Measurements from ENCODE around the gene MBD5. TPM values are rescaled to one million over a fixed set of nuclear protein-coding genes. Genes with fewer than 3 reads are reported as not detected.

Gene MBD5
- polyA plus RNA-seq, 1 of the 3 experiments (the other 2 are of a cell fraction), result 7.4 TPM

- CTCF ChIA-PET, result no interaction called here
- whole genome bisulfite sequencing (ENCODE audit: low lambda C conversion rate), result 58% methylated on average over 3 of the region's 3 CpGs
These were observed 296.7 kb downstream of the MBD5 start for GRCh38 chr2:148317598-148317997.

GRCh38 chr2:148338541-148338940 lies 317.6 kb downstream of the MBD5 start:
- no peak for DNase-seq
- Histone ChIP-seq H3K4me1 (ENCODE audit: control insufficient read depth in 1 of 2, insufficient read depth in 2 of 2, low read depth in 1 of 2, low read length in 1 of 2) (0 out of 4 replicates have a peak, but pooled peaks cover 0 to 4% of the 10 kb centered on the region in 2 experiments), H3K4me2 (peak overlapping the region; percentile 49; the same call in 1 of the 2 replicates), H3K79me2 (ENCODE audit: insufficient read depth) (no peaks in the 10 kb centered on the region), H4K20me1 (ENCODE audit: insufficient read depth) (no peaks in the 10 kb centered on the region), H3K27me3 (ENCODE audit: insufficient read depth) (no peaks in the 10 kb centered on the region), H3K9me3 (no peaks in the 10 kb centered on the region), H3K27ac (ENCODE audit: low read depth in 2 of 2, low read length in 1 of 2) (peak overlapping the region in 1 of 2 experiments; percentile 50; a peak in 2 of 4 replicates), H2AFZ (ENCODE audit: low read depth) (no peak overlapping the region), H3K4me3 (ENCODE audit: low read depth in 2 of 2, low read length in 1 of 2) (no peak overlapping the region), H3K36me3 (replicated peaks in 1 of 2; ENCODE audit: control insufficient read depth in 1 of 2, insufficient read depth in 2 of 2, low read length in 1 of 2) (peaks cover 3 to 4% of the 10 kb centered on the region in 2 experiments), H3K9me2 (no peaks in the 10 kb centered on the region), H3K9ac (no peak overlapping the region), H3F3A (replicated peaks; ENCODE audit: insufficient read depth) (peaks cover 11% of the 10 kb centered on the region)
- CTCF ChIA-PET, result no interaction called here
- POLR2A ChIA-PET, result no interaction called here
- TF ChIP-seq ELF1 (IDR thresholded peaks at IDR 0.05) (no peak), FOSL2 (IDR thresholded peaks at IDR 0.05; ENCODE audit: borderline replicate concordance, low read depth) (peak; percentile 57; the same call in 1 of the 2 replicates)

More at GRCh38 chr2:148317598-148317997, 296.7 kb downstream of the MBD5 start:
- Histone ChIP-seq H3K9me2 (no peaks in the 10 kb centered on the region), H3K9me3 (no peaks in the 10 kb centered on the region), H3K9ac (no peak overlapping the region), H2AFZ (ENCODE audit: low read depth) (no peak overlapping the region), H3K4me3 (ENCODE audit: low read depth in 2 of 2, low read length in 1 of 2) (no peak overlapping the region), H3K4me1 (ENCODE audit: control insufficient read depth in 1 of 2, insufficient read depth in 2 of 2, low read depth in 1 of 2, low read length in 1 of 2) (no peaks in the 10 kb centered on the region), H4K20me1 (ENCODE audit: insufficient read depth) (no peaks in the 10 kb centered on the region), H3K36me3 (replicated peaks in 1 of 2; ENCODE audit: control insufficient read depth in 1 of 2, insufficient read depth in 2 of 2, low read length in 1 of 2) (no peaks in the 10 kb centered on the region), H3K4me2 (no peak overlapping the region), H3K27ac (ENCODE audit: low read depth in 2 of 2, low read length in 1 of 2) (no peak overlapping the region), H3K27me3 (ENCODE audit: insufficient read depth) (no peaks in the 10 kb centered on the region), H3K79me2 (ENCODE audit: insufficient read depth) (no peaks in the 10 kb centered on the region), H3F3A (replicated peaks; ENCODE audit: insufficient read depth) (no peaks in the 10 kb centered on the region)
- POLR2A ChIA-PET, result no interaction called here
- TF ChIP-seq MXI1 (IDR thresholded peaks at IDR 0.05; ENCODE audit: low read depth, low read length), result no peak
- TF ChIP-seq SMC3 (IDR thresholded peaks at IDR 0.05; ENCODE audit: low read depth, low read length), result no peak
- no peak for TF ChIP-seq NFIC (IDR thresholded peaks at IDR 0.05; ENCODE audit: borderline replicate concordance)
- DNase-seq, result no peak

GRCh38 chr2:148342086-148342485 lies 321.2 kb downstream of the MBD5 start:
- 95% methylated on average over 4 of the region's 4 CpGs for whole genome bisulfite sequencing (ENCODE audit: low lambda C conversion rate)

More at GRCh38 chr2:148342086-148342485, 321.2 kb downstream of the MBD5 start:
- ChIA-PET CTCF (no interaction called here), POLR2A (no interaction called here)
- Histone ChIP-seq H2AFZ (ENCODE audit: low read depth) (no peak overlapping the region), H3K79me2 (ENCODE audit: insufficient read depth) (no peaks in the 10 kb centered on the region), H3K27me3 (ENCODE audit: insufficient read depth) (no peaks in the 10 kb centered on the region), H3K27ac (ENCODE audit: low read depth in 2 of 2, low read length in 1 of 2) (no peak overlapping the region), H3K4me1 (ENCODE audit: control insufficient read depth in 1 of 2, insufficient read depth in 2 of 2, low read depth in 1 of 2, low read length in 1 of 2) (0 out of 4 replicates have a peak, but pooled peaks cover 0 to 4% of the 10 kb centered on the region in 2 experiments), H4K20me1 (ENCODE audit: insufficient read depth) (no peaks in the 10 kb centered on the region), H3F3A (replicated peaks; ENCODE audit: insufficient read depth) (peaks cover 11% of the 10 kb centered on the region), H3K36me3 (replicated peaks in 1 of 2; ENCODE audit: control insufficient read depth in 1 of 2, insufficient read depth in 2 of 2, low read length in 1 of 2) (peaks cover 4 to 7% of the 10 kb centered on the region in 2 experiments), H3K9me2 (no peaks in the 10 kb centered on the region), H3K4me2 (no peak overlapping the region), H3K9me3 (no peaks in the 10 kb centered on the region), H3K4me3 (ENCODE audit: low read depth in 2 of 2, low read length in 1 of 2) (no peak overlapping the region), H3K9ac (no peak overlapping the region)
- TF ChIP-seq TCF12 (IDR thresholded peaks at IDR 0.05), result no peak
- no peak for TF ChIP-seq PBX3 (IDR thresholded peaks at IDR 0.05)
- no peak for TF ChIP-seq GATA2 (CRISPR knock-in tag; IDR thresholded peaks at IDR 0.05)
- TF ChIP-seq RCOR1 (IDR thresholded peaks at IDR 0.05; ENCODE audit: low read length), result no peak
- TF ChIP-seq MAX (IDR thresholded peaks at IDR 0.05; ENCODE audit: low read depth), result no peak
- TF ChIP-seq POLR2AphosphoS5 (IDR thresholded peaks at IDR 0.05; ENCODE audit: low read depth, low read length), result no peak
- TF ChIP-seq IRF3 (IDR thresholded peaks at IDR 0.05; ENCODE audit: low read depth, low read length), result no peak
- no peak for TF ChIP-seq RFX5 (IDR thresholded peaks at IDR 0.05; ENCODE audit: low read length)
- no peak for TF ChIP-seq EP300 (IDR thresholded peaks at IDR 0.05; ENCODE audit: borderline replicate concordance in 1 of 2, low read depth in 1 of 2, low read length in 1 of 2)
- TF ChIP-seq ZBTB33 (IDR thresholded peaks at IDR 0.05; ENCODE audit: borderline replicate concordance, low read depth), result no peak
- DNase-seq, result no peak

Measured in SK-N-SH (cell line).